Mesodermal cell (in vitro differentiated cells): ENCODE results near the gene BPIFA1.

Experiments
- H3K27ac ChIP-seq: 2 replicates; pipeline ENCODE4 v1.7.0; 2013; ENCODE audit warnings: mild to moderate bottlenecking, low read depth, low read length, moderate library complexity; ENCODE audit not compliant: severe bottlenecking
- H3K36me3 ChIP-seq: 2 replicates; pipeline ENCODE4 v1.7.1; 2013; ENCODE audit warnings: mild to moderate bottlenecking, low read length, moderate library complexity; ENCODE audit not compliant: control insufficient read depth, insufficient read depth
- H3K4me1 ChIP-seq: one replicate; pipeline ENCODE4 v1.7.1; 2013; ENCODE audit warnings: mild to moderate bottlenecking, low read length; ENCODE audit not compliant: insufficient read depth, control insufficient read depth, poor library complexity, severe bottlenecking
- H3K4me3 ChIP-seq: 2 replicates; pipeline ENCODE4 v1.7.0; 2013; ENCODE audit warnings: low read length, control low read depth, mild to moderate bottlenecking; ENCODE audit not compliant: insufficient read depth, poor library complexity, severe bottlenecking; ENCODE audit errors: extremely low read depth
- H3K9me3 ChIP-seq: 2 replicates; pipeline ENCODE4 v1.7.1; 2013; ENCODE audit warnings: mild to moderate bottlenecking, low read length, moderate library complexity; ENCODE audit not compliant: control insufficient read depth
- WGBS, 2 experiments: methylation state at CpG; one replicate each; pipeline ENCODE4 v1.1.5; 2013; ENCODE audit warnings: missing lambda C conversion rate in 2 of 2; ENCODE audit not compliant: insufficient coverage in 2 of 2; 5-methylcytosine and 5-hydroxymethylcytosine counted together

The BPIFA1 gene

DNA sequence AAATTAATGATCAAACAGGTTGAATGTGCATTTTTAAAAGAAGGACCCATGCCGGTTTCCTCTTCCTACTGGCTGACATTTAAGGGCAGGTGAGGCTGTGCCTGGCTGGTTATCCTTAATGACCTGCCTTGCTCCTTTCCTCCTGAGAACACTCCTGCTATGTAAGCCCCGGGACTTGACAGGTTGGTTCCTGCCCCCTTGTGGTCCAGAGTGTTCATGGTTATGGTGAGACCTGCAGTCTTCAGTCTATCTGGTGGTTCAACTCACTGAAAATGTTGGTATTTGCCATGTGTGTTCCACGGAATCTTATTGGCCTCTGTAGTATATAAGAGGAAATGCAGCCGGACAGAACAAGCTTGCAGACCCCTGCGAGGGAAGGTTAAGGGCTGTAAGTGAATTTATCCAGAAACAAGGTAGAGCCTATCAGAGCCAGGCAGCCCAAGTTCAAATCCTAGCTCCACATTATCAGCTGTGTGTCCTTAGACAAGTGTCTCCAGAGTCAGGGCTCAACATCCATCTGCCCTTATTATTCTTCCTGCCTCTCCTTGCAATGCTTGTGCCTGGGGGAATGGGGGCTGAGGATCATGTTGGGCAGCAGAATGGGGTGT lies 23.9 kb upstream of the BPIFA1 start:
- WGBS, 2 experiments, result 18 to 31% methylated on average over 4 of the region's 5 CpGs
- no peak overlapping the region for H3K4me3 ChIP-seq

GRCh38 chr20:33217052-33217451 lies 18.7 kb upstream of the BPIFA1 start, which contains the start of gene BPIFA3:
Gene BPIFA3, plus strand, starts transcription at chr20:33217352. Its CDS starts 185 bp downstream, at chr20:33217537.
- Histone ChIP-seq H3K4me3 (no peak within 1 kb of the TSS), H3K36me3 (no peaks in the 10 kb centered on the region), H3K4me1 (no peaks in the 10 kb centered on the region), H3K27ac (no peak within 1 kb of the TSS), H3K9me3 (no peaks in the 10 kb centered on the region)
- whole genome bisulfite sequencing, 2 experiments, result 92 to 100% methylated on average over 1 of the region's 2 CpGs

More for the DNA sequence above, 23.9 kb upstream of the BPIFA1 start:
- no peaks in the 10 kb centered on the region for H3K4me1 ChIP-seq
- H3K36me3 ChIP-seq, result no peaks in the 10 kb centered on the region
- no peak overlapping the region for H3K27ac ChIP-seq
- no peaks in the 10 kb centered on the region for H3K9me3 ChIP-seq

DNA sequence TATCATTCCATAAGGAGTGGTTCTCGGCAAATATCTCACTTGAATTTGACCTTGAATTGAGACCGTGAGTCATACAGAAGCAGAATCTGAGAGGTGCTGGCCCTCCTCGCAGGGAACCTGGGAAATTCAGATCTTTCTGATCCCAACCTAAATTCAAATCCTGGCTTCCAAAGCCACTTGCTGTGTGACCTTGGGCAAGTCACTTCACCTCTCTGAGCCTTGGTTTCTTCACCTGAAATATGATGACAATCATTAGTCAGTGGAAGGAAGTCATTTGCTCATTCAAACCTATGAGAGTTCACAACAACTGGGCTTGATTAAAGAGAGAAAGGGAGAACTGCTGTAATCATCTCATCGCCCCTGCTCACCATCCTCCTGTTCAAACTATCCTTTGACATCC lies 11.4 kb upstream of the BPIFA1 start:
- no peaks in the 10 kb centered on the region for H3K36me3 ChIP-seq
- no peaks in the 10 kb centered on the region for H3K4me1 ChIP-seq
- no peaks in the 10 kb centered on the region for H3K9me3 ChIP-seq
- 85 to 100% methylated on average over 3 of the region's 4 CpGs for WGBS, 2 experiments
- H3K27ac ChIP-seq, result no peak overlapping the region
- H3K4me3 ChIP-seq, result no peak overlapping the region

DNA sequence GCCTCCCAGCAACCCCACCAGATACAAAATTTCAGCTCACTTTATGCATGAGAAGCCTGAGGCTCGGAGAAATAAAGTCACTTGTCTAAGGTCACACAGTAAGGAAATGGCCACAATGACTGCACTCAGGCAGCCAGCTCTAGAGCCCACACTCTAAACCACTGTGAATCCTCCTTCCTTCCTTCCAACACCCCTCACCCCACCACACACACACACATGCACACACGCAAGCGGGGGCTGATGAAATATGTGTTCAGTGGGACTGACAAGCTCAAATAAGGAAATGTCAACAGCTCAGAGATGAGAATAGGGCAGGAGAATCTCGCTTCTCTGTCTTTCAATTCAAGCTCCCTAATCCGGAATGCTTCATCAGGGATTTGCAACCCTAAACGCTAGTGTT lies 6.0 kb upstream of the BPIFA1 start:
- no peaks in the 10 kb centered on the region for H3K36me3 ChIP-seq
- no peak overlapping the region for H3K4me3 ChIP-seq
- H3K9me3 ChIP-seq, result no peaks in the 10 kb centered on the region
- 69 to 76% methylated on average over 4 of the region's 6 CpGs for WGBS, 2 experiments
- no peaks in the 10 kb centered on the region for H3K4me1 ChIP-seq
- H3K27ac ChIP-seq, result no peak overlapping the region

DNA sequence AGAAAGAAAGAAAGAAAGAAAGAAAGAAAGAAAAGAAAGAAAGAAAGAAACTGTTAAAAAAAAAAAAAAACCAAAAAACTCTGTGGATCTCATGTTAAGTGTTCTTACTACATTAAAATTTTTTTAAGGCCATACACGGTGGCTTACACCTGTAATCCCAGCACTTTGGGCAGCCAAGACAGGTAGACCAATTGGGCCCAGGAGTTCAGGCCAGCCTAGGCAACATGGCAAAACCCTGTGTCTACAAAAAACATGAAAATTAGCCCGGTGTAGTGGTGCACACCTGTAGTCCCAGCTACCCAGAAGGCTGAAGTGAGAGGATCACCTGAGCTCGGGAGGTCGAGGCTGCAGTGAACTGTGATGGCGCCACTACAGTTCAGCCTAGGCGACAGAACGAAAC lies 4.6 kb upstream of the BPIFA1 start:
- no peak overlapping the region for H3K27ac ChIP-seq
- H3K9me3 ChIP-seq, result no peaks in the 10 kb centered on the region
- no peaks in the 10 kb centered on the region for H3K4me1 ChIP-seq
- no peak overlapping the region for H3K4me3 ChIP-seq
- no peaks in the 10 kb centered on the region for H3K36me3 ChIP-seq
- WGBS, 2 experiments, result 70 to 74% methylated on average over 7 of the region's 7 CpGs

- H3K4me3 ChIP-seq, result no peak overlapping the region
- 31 to 44% methylated on average over 2 of the region's 2 CpGs for WGBS, 2 experiments
- no peaks in the 10 kb centered on the region for H3K4me1 ChIP-seq
- no peaks in the 10 kb centered on the region for H3K36me3 ChIP-seq
- no peak overlapping the region for H3K27ac ChIP-seq
- H3K9me3 ChIP-seq, result no peaks in the 10 kb centered on the region
Measured at GRCh38 chr20:33232486-33233072, 3.2 kb upstream of the BPIFA1 start.

GRCh38 chr20:33233129-33233774 lies 2.5 kb upstream of the BPIFA1 start:
- no peaks in the 10 kb centered on the region for H3K36me3 ChIP-seq
- H3K4me3 ChIP-seq, result no peak overlapping the region
- no peaks in the 10 kb centered on the region for H3K4me1 ChIP-seq
- H3K27ac ChIP-seq, result no peak overlapping the region
- no peaks in the 10 kb centered on the region for H3K9me3 ChIP-seq
- WGBS, 2 experiments, result 33 to 34% methylated on average over 4 of the region's 5 CpGs

DNA sequence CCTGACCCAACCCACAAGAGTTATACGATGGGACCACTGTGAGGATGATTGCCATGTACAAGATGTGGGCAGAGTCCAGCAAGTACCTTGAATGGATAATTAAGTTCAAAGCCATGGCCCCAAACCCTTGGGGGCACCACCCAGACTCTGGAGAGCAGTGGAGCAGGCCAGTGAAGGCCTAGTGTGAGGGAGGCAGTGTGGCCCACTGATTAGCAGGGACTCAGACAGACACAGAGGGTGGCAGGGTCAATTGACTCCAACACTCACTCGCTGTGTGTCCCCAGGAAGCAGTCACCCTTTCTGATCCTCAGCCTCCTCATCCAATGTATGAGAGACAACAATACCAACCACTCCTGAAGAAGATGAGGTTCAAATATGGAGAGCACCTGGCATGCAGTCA lies 1.7 kb upstream of the BPIFA1 start:
- no peak overlapping the region for H3K27ac ChIP-seq
- H3K36me3 ChIP-seq, result no peaks in the 10 kb centered on the region
- no peak overlapping the region for H3K4me3 ChIP-seq
- WGBS, 2 experiments, result 89 to 100% methylated on average over 1 to 2 of the region's 2 CpGs
- no peaks in the 10 kb centered on the region for H3K4me1 ChIP-seq
- H3K9me3 ChIP-seq, result no peaks in the 10 kb centered on the region

DNA sequence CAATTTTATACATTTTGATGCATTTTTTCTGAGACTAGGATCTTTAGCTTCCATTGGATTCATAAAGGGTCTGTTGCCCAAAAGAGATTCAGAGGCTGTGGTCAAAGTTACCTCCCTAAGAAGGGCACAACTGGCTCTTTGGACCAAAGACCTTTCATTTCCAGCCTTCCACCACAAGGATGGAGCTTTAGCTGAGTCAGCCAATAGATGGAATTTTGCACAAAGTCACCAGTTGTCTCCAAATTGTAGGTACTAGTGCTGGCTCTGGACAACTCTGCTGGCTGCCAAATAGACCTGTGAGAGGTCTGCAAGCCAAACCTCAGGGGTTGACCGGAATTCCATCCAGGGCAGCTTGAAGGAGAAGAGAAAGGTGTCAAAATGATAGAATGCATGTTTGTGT lies 555 bp downstream of the BPIFA1 start:
- Histone ChIP-seq H3K4me3 (no peak overlapping the region), H3K36me3 (no peaks in the 10 kb centered on the region), H3K27ac (no peak overlapping the region), H3K4me1 (no peaks in the 10 kb centered on the region), H3K9me3 (no peaks in the 10 kb centered on the region)
- WGBS, 2 experiments, result 83 to 100% methylated on average over 1 of the region's 1 CpG

GRCh38 chr20:33237989-33238388 lies 2.2 kb downstream of the BPIFA1 start:
- Histone ChIP-seq H3K36me3 (no peaks in the 10 kb centered on the region), H3K9me3 (no peaks in the 10 kb centered on the region), H3K4me3 (no peak overlapping the region), H3K4me1 (no peaks in the 10 kb centered on the region), H3K27ac (no peak overlapping the region)
- 85 to 91% methylated on average over 5 of the region's 6 CpGs for WGBS, 2 experiments

- Histone ChIP-seq H3K36me3 (no peaks in the 10 kb centered on the region), H3K4me1 (no peaks in the 10 kb centered on the region), H3K9me3 (no peaks in the 10 kb centered on the region), H3K4me3 (no peak overlapping the region), H3K27ac (no peak overlapping the region)
- no CpG with 5 or more reads among the region's 1 CpG for WGBS, 2 experiments
Measured at GRCh38 chr20:33239418-33239817, 3.6 kb downstream of the BPIFA1 start.
